ENCODE results near the gene FMR1NB. TPM values are rescaled to one million over a fixed set of nuclear protein-coding genes. Genes with fewer than 3 reads are reported as not detected.

Gene FMR1NB
- total RNA-seq, 4 donors from 2014 or later: not detected

DNA sequence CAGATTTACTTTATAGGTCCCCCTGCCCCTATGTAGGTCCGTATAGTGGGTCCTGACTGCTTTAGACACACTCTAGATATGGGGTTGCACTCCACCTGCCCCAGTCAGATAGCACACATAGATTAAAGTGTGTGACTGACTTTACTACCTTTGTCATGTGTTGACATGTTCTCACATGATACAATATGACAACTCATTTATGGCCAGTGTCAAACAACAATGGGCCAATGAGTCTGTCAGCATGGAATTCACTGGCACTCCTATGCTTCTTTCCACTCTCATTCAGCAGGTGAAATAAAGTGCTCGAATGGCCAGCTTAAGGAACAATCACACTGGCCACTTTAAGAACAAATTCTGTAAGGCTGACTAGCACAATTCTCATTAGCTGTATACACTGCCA, 23.8 kb upstream of the FMR1NB start:
- TF ChIP-seq CTCF (IDR thresholded peaks at IDR 0.05; ENCODE audit: low read depth): no peak

DNA sequence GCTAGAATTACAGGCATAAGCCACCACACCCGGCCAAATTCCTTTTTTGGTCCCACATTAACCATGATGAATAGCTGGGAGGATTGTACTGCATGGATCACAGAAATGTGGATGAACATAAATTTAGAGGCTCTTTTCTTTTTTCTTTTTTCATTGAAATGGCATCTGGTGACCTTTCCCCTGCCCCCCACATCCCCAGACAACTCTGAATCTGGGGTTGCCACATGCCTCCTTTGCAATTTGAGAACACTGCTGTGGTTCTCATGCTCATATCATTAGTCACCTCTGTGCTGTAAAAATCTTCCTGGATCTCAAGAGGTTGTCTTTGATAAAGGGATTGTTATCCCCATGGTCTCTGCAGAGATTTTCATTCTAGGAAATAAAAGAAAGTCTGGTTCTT, 22.8 kb upstream of the FMR1NB start:
- TF ChIP-seq CTCF (IDR thresholded peaks at IDR 0.05; ENCODE audit: low read depth): no peak

- TF ChIP-seq CTCF (IDR thresholded peaks at IDR 0.05; ENCODE audit: low read depth): no peak
Observed at GRCh38 chrX:147960722-147961121, 20.4 kb upstream of the FMR1NB start.

GRCh38 chrX:147962476-147962875, 18.7 kb upstream of the FMR1NB start:
- TF ChIP-seq CTCF (IDR thresholded peaks at IDR 0.05; ENCODE audit: low read depth): no peak

DNA sequence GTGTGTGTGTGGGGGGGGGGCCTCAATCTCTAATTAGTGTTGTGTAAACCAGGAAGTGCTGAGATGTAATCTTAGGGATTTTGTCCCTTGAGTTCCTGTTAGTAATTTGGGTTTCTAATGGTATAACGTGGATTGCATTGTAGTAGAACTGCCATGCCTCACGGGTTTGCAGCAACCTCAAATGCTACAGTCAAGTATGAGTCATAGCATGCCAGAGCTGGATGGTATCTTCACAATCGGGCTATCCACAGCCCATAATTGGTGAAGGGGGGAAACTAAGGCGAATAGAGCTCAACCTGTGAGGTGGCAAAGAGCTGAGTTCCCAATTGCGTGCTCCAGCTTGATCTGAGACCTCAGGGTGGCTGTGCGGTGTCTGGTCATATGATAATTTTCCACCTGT, 2.2 kb upstream of the FMR1NB start:
- no peak for TF ChIP-seq CTCF (IDR thresholded peaks at IDR 0.05; ENCODE audit: low read depth)

GRCh38 chrX:148020329-148020728, 39.2 kb downstream of the FMR1NB start:
- no peak for TF ChIP-seq CTCF (IDR thresholded peaks at IDR 0.05; ENCODE audit: low read depth)

- TF ChIP-seq CTCF (IDR thresholded peaks at IDR 0.05; ENCODE audit: low read depth): no peak
Observed at GRCh38 chrX:148024425-148025148, 43.5 kb downstream of the FMR1NB start.
